Testis (tissue), 3 donors: ENCODE data around the gene PPBP. TPM values are rescaled to one million over a fixed set of nuclear protein-coding genes. Genes with fewer than 3 reads are reported as not detected.

ENCODE experiments used
- DNase-seq: peaks from one replicate; pipeline ENCODE4 v3.0.0-alpha.2; 2019
- H3K27ac ChIP-seq, 2 donors: fragments of 200-600 bp; sonication (generic); one replicate each; pipeline ENCODE4 v1.5.1; 2019
- H3K27me3 ChIP-seq: fragments of 200-600 bp; sonication (generic); one replicate; pipeline ENCODE4 v1.5.1; 2019
- H3K36me3 ChIP-seq: fragments of 200-600 bp; sonication (generic); one replicate; pipeline ENCODE4 v1.5.1; 2017; ENCODE audit warnings: low read depth; ENCODE audit errors: missing control alignments
- H3K4me1 ChIP-seq: fragments of 200-600 bp; sonication (generic); one replicate; pipeline ENCODE4 v1.5.1; 2019
- H3K4me3 ChIP-seq, 2 donors: fragments of 200-600 bp; sonication (generic); one replicate each; pipeline ENCODE4 v1.5.1; 2017 to 2019
- H3K9me3 ChIP-seq: fragments of 200-600 bp; sonication (generic); one replicate; pipeline ENCODE4 v1.5.1; 2017
- CTCF ChIP-seq, 3 experiments: fragments of 450-650 bp in 2 of 3; fragments of 200-600 bp in 1 of 3; sonication (generic) in 1 of 3; IDR thresholded peaks; one replicate each; pipeline ENCODE4 v1.5.1; 2016 to 2019; ENCODE audit warnings: antibody characterized with exemption in 3 of 3, mild to moderate bottlenecking in 2 of 3, moderate library complexity in 1 of 3
- POLR2A ChIP-seq: fragments of 450-650 bp; IDR thresholded peaks from one replicate; pipeline ENCODE4 v1.6.1; 2017; ENCODE audit warnings: antibody characterized with exemption, mild to moderate bottlenecking, moderate library complexity
- WGBS, 2 donors: methylation state at CpG; one replicate each; pipeline ENCODE4 v1.1.5; 2018; 5-methylcytosine and 5-hydroxymethylcytosine counted together
- intact Hi-C: fragments of 100-400 bp; cut with DNase I; formaldehyde crosslinking; loops from one replicate; pipeline ENCODE4 v1.15.1; 2023; ENCODE audit warnings: low total_unique reads
- polyA plus RNA-seq: library from polyadenylated mRNA; stranded (reverse); fragments of 350-450 nt; fragmentation: Illumina TruSeq; extraction: RNeasy Lipid Tissue Mini Kit (QIAGEN cat#74804); gene quantifications from one replicate; pipeline ENCODE4 v1.2.3, GENCODE V29; 2014; ENCODE audit warnings: low read depth, low replicate concordance; ENCODE audit not compliant: insufficient read depth
- total RNA-seq, 2 donors: library from RNA; depleted of rRNA; stranded (reverse); fragments of >200 nt; gene quantifications; one replicate each; pipeline ENCODE4 v1.2.3, GENCODE V29; 2016

PPBP gene
- total and polyA plus RNA-seq, 3 donors from 2014 or later = not detected

GRCh38 chr4:74031576-74031975, 43.6 kb upstream of the PPBP start:
- Histone ChIP-seq H3K9me3 (no peaks in the 10 kb centered on the region), H3K36me3 (no peaks in the 10 kb centered on the region), H3K4me3 (no peak overlapping the region), H3K27me3 (no peaks in the 10 kb centered on the region), H3K27ac (no peak overlapping the region), H3K4me1 (no peaks in the 10 kb centered on the region)
- intact Hi-C loops = no loop called here
- TF ChIP-seq CTCF (IDR thresholded peaks at IDR 0.05) (no peak), POLR2A (no peak)
- no peak for DNase-seq

- no peak for DNase-seq
- intact Hi-C loops = no loop called here
Observed at GRCh38 chr4:74030285-74030684, 42.3 kb upstream of the PPBP start.

DNA sequence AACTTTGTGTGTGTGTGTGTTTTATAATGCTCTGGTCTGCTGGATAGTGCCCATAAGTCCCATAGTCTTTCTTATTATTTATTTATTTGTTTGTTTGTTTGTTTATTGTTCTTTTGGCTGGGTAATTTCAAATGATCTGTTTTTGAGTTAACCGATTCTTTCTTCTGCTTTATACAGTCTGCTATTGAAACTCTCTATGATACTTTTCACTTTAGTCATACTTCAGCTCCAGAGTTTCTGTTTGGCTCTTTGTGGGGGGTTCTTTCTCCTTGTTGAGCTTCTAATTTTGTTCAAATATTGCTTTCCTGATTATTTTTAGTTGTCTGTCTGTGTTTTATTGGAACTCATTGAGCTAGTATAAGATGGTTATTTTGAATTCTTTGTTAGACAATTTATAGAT, 40.5 kb upstream of the PPBP start:
- H3K4me3 ChIP-seq = no peak overlapping the region
- no peak for TF ChIP-seq POLR2A
- TF ChIP-seq CTCF (IDR thresholded peaks at IDR 0.05) = no peak
- DNase-seq = no peak
- no peaks in the 10 kb centered on the region for H3K9me3 ChIP-seq
- no peaks in the 10 kb centered on the region for H3K36me3 ChIP-seq
- no peak overlapping the region for H3K27ac ChIP-seq
- WGBS, 2 donors = 47 to 97% methylated on average over 1 of the region's 1 CpG
- H3K4me1 ChIP-seq = no peaks in the 10 kb centered on the region
- intact Hi-C loops = no loop called here
- no peaks in the 10 kb centered on the region for H3K27me3 ChIP-seq

More at GRCh38 chr4:74030285-74030684, 42.3 kb upstream of the PPBP start:
- no peak for TF ChIP-seq CTCF (IDR thresholded peaks at IDR 0.05)
- no peak for TF ChIP-seq POLR2A
- Histone ChIP-seq H3K27me3 (no peaks in the 10 kb centered on the region), H3K4me3 (no peak overlapping the region), H3K9me3 (no peaks in the 10 kb centered on the region), H3K4me1 (no peaks in the 10 kb centered on the region), H3K36me3 (no peaks in the 10 kb centered on the region), H3K27ac (no peak overlapping the region)

DNA sequence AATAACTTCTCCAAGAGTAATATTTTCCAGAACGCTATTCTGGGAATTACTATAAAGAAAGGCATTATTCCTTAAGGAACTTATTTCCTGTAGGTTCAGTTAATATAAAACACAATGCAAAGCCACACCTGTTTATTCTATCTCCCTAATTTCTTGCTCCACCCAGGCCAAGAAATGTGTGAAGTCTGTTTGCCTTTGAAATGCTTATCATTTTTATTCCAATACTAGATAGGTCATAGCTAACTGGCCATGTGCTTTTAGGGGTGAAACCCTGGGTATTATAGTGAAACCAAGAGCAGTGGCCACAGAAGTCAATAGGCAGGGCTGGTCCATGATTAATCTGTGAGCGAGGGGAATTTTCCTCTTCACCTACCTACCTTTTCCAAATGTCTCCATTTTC, 35.7 kb upstream of the PPBP start:
- Histone ChIP-seq H3K27ac (no peak overlapping the region), H3K36me3 (no peaks in the 10 kb centered on the region), H3K27me3 (no peaks in the 10 kb centered on the region), H3K4me3 (no peak overlapping the region), H3K9me3 (no peaks in the 10 kb centered on the region), H3K4me1 (no peaks in the 10 kb centered on the region)
- intact Hi-C loops = no loop called here
- WGBS, 2 donors = 87 to 88% methylated on average over 2 of the region's 2 CpGs
- DNase-seq = no peak
- no peak for TF ChIP-seq POLR2A
- no peak for TF ChIP-seq CTCF (IDR thresholded peaks at IDR 0.05)

- no peak for TF ChIP-seq CTCF (IDR thresholded peaks at IDR 0.05)
- TF ChIP-seq POLR2A = no peak
- Histone ChIP-seq H3K4me1 (no peaks in the 10 kb centered on the region), H3K9me3 (no peaks in the 10 kb centered on the region), H3K27me3 (no peaks in the 10 kb centered on the region), H3K27ac (no peak overlapping the region), H3K36me3 (no peaks in the 10 kb centered on the region), H3K4me3 (no peak overlapping the region)
- no peak for DNase-seq
- WGBS, 2 donors = 43 to 48% methylated on average over 2 of the region's 2 CpGs
- intact Hi-C loops = no loop called here
Observed at GRCh38 chr4:74021601-74022000, 33.6 kb upstream of the PPBP start.
